ENCODE results near the gene MRPS23.

- TF ChIP-seq NFE2 (CRISPR knock-in tag; IDR thresholded peaks at IDR 0.05) = no peak
- TF ChIP-seq, protein P1, sequence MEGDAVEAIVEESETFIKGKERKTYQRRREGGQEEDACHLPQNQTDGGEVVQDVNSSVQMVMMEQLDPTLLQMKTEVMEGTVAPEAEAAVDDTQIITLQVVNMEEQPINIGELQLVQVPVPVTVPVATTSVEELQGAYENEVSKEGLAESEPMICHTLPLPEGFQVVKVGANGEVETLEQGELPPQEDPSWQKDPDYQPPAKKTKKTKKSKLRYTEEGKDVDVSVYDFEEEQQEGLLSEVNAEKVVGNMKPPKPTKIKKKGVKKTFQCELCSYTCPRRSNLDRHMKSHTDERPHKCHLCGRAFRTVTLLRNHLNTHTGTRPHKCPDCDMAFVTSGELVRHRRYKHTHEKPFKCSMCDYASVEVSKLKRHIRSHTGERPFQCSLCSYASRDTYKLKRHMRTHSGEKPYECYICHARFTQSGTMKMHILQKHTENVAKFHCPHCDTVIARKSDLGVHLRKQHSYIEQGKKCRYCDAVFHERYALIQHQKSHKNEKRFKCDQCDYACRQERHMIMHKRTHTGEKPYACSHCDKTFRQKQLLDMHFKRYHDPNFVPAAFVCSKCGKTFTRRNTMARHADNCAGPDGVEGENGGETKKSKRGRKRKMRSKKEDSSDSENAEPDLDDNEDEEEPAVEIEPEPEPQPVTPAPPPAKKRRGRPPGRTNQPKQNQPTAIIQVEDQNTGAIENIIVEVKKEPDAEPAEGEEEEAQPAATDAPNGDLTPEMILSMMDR (CRISPR knock-in tag; IDR thresholded peaks at IDR 0.05) = no peak
- no peak for TF ChIP-seq NFYB (CRISPR knock-in tag; IDR thresholded peaks at IDR 0.05)
- no peak for TF ChIP-seq MAX (IDR thresholded peaks at IDR 0.05)
- no peak for TF ChIP-seq GTF2F1 (IDR thresholded peaks at IDR 0.05; ENCODE audit: low read length)
- no peak for TF ChIP-seq MAFF (IDR thresholded peaks at IDR 0.05; ENCODE audit: low read depth, low read length)
- no peak for TF ChIP-seq ZNF781 (CRISPR knock-in tag; IDR thresholded peaks at IDR 0.05; ENCODE audit: borderline replicate concordance, not compliant biosample characterization)
- no peak for TF ChIP-seq MEF2D (CRISPR knock-in tag; IDR thresholded peaks at IDR 0.05)
- TF ChIP-seq, protein P2, sequence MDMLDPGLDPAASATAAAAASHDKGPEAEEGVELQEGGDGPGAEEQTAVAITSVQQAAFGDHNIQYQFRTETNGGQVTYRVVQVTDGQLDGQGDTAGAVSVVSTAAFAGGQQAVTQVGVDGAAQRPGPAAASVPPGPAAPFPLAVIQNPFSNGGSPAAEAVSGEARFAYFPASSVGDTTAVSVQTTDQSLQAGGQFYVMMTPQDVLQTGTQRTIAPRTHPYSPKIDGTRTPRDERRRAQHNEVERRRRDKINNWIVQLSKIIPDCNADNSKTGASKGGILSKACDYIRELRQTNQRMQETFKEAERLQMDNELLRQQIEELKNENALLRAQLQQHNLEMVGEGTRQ (IDR thresholded peaks at IDR 0.05; ENCODE audit: low read depth, low read length) = no peak
- TF ChIP-seq, protein P2 (CRISPR knock-in tag; IDR thresholded peaks at IDR 0.05; ENCODE audit: borderline replicate concordance) = no peak
These were observed 10.8 kb downstream of the MRPS23 start for GRCh38 chr17:57838857-57839570.

Data from HepG2 (cell line).